Effector CD4-positive, alpha-beta T cell (primary cell): Measurements from ENCODE around the gene LRRC1.

Experiments used
- DNase-seq: peaks from one replicate; pipeline ENCODE4 v3.0.0-alpha.2; 2020

LRRC1 gene

GRCh38 chr6:53896196-53896595 is 101.4 kb downstream of the LRRC1 start:
- no peak for DNase-seq

GRCh38 chr6:53898026-53898795 is 103.4 kb downstream of the LRRC1 start:
- no peak for DNase-seq

GRCh38 chr6:53899512-53899911 is 104.7 kb downstream of the LRRC1 start:
- no peak for DNase-seq

GRCh38 chr6:53903357-53903756 is 108.6 kb downstream of the LRRC1 start:
- DNase-seq = no peak

GRCh38 chr6:53906103-53906502 is 111.3 kb downstream of the LRRC1 start:
- no peak for DNase-seq

- DNase-seq = no peak
Measured at GRCh38 chr6:53906842-53907241, 112.0 kb downstream of the LRRC1 start.

GRCh38 chr6:53910834-53911233 is 116.0 kb downstream of the LRRC1 start:
- DNase-seq = no peak

GRCh38 chr6:53912661-53913060 is 117.9 kb downstream of the LRRC1 start:
- no peak for DNase-seq

GRCh38 chr6:53913286-53913685 is 118.5 kb downstream of the LRRC1 start:
- no peak for DNase-seq

GRCh38 chr6:53915026-53915691 is 120.4 kb downstream of the LRRC1 start:
- no peak for DNase-seq

- no peak for DNase-seq
Measured at GRCh38 chr6:53916804-53917463, 122.1 kb downstream of the LRRC1 start.

GRCh38 chr6:53917464-53917842 is 122.6 kb downstream of the LRRC1 start:
- DNase-seq = no peak

- no peak for DNase-seq
Measured at GRCh38 chr6:53918854-53919510, 124.2 kb downstream of the LRRC1 start.

- no peak for DNase-seq
Measured at GRCh38 chr6:53919881-53920360, 125.1 kb downstream of the LRRC1 start.

- DNase-seq = no peak
Measured at GRCh38 chr6:53920881-53921280, 126.1 kb downstream of the LRRC1 start.

- DNase-seq = no peak
Measured at GRCh38 chr6:53921639-53922038, 126.8 kb downstream of the LRRC1 start.

GRCh38 chr6:53922539-53922981 is 127.8 kb downstream of the LRRC1 start:
- DNase-seq = no peak

- DNase-seq = no peak
Measured at GRCh38 chr6:53924277-53924676, 129.5 kb downstream of the LRRC1 start.

GRCh38 chr6:53924821-53925422 is 130.1 kb downstream of the LRRC1 start:
- no peak for DNase-seq

- no peak for DNase-seq
Measured at GRCh38 chr6:53925891-53926290, 131.1 kb downstream of the LRRC1 start.

GRCh38 chr6:53926505-53926904 is 131.7 kb downstream of the LRRC1 start:
- no peak for DNase-seq

- DNase-seq = no peak
Measured at GRCh38 chr6:53928641-53929040, 133.8 kb downstream of the LRRC1 start.
